ENCODE measurements around the gene BEND5.

The BEND5 gene

GRCh38 chr1:48771561-48771960 is 5.1 kb downstream of the BEND5 start:
- Histone ChIP-seq H3K4me3 (no peak overlapping the region), H3K27ac (no peak overlapping the region)

- Histone ChIP-seq H3K4me3 (no peak overlapping the region), H3K27ac (no peak overlapping the region)
These were observed 8.6 kb downstream of the BEND5 start for GRCh38 chr1:48767975-48768510.

- no peak overlapping the region for H3K4me3 ChIP-seq
These were observed 11.4 kb downstream of the BEND5 start for GRCh38 chr1:48765335-48765734.

GRCh38 chr1:48761986-48762385 is 14.7 kb downstream of the BEND5 start:
- Histone ChIP-seq H3K27ac (peak overlapping the region in 5 of 21 experiments; percentile 2 to 57 (median 21)), H3K4me3 (no peak overlapping the region)

More at GRCh38 chr1:48765335-48765734, 11.4 kb downstream of the BEND5 start:
- no peak overlapping the region for H3K27ac ChIP-seq

- Histone ChIP-seq H3K27ac (peak overlapping the region in 6 of 21 experiments; percentile 2 to 57 (median 12)), H3K4me3 (no peak overlapping the region)
These were observed 15.3 kb downstream of the BEND5 start for GRCh38 chr1:48761411-48761810.

GRCh38 chr1:48760857-48761256 is 15.8 kb downstream of the BEND5 start:
- Histone ChIP-seq H3K27ac (peak overlapping the region in 5 of 21 experiments; percentile 1 to 33 (median 12)), H3K4me3 (no peak overlapping the region)

- no peak overlapping the region for H3K4me3 ChIP-seq
- H3K27ac ChIP-seq: no peak overlapping the region
These were observed 17.7 kb downstream of the BEND5 start for GRCh38 chr1:48758976-48759375.

GRCh38 chr1:48757363-48757762 is 19.3 kb downstream of the BEND5 start:
- Histone ChIP-seq H3K27ac (no peak overlapping the region), H3K4me3 (no peak overlapping the region)

- Histone ChIP-seq H3K4me3 (no peak overlapping the region), H3K27ac (no peak overlapping the region)
These were observed 19.9 kb downstream of the BEND5 start for GRCh38 chr1:48756683-48757316.

- Histone ChIP-seq H3K4me3 (no peak overlapping the region), H3K27ac (no peak overlapping the region)
These were observed 23.4 kb downstream of the BEND5 start for GRCh38 chr1:48753293-48753692.

- H3K4me3 ChIP-seq: no peak overlapping the region
- H3K27ac ChIP-seq: no peak overlapping the region
These were observed 26.6 kb downstream of the BEND5 start for GRCh38 chr1:48750109-48750508.

- H3K4me3 ChIP-seq: no peak overlapping the region
- H3K27ac ChIP-seq: no peak overlapping the region
These were observed 27.6 kb downstream of the BEND5 start for GRCh38 chr1:48749068-48749467.

- no peak overlapping the region for H3K27ac ChIP-seq
These were observed 29.8 kb downstream of the BEND5 start for GRCh38 chr1:48746906-48747305.

GRCh38 chr1:48744032-48744431 is 32.7 kb downstream of the BEND5 start:
- Histone ChIP-seq H3K27ac (no peak overlapping the region), H3K4me3 (no peak overlapping the region)

More at GRCh38 chr1:48746906-48747305, 29.8 kb downstream of the BEND5 start:
- H3K4me3 ChIP-seq: no peak overlapping the region

- no peak overlapping the region for H3K4me3 ChIP-seq
- H3K27ac ChIP-seq: no peak overlapping the region
These were observed 33.2 kb downstream of the BEND5 start for GRCh38 chr1:48743480-48743879.

- Histone ChIP-seq H3K4me3 (no peak overlapping the region), H3K27ac (no peak overlapping the region)
These were observed 35.3 kb downstream of the BEND5 start for GRCh38 chr1:48741380-48741779.

GRCh38 chr1:48740621-48741020 is 36.1 kb downstream of the BEND5 start:
- H3K27ac ChIP-seq: no peak overlapping the region
- no peak overlapping the region for H3K4me3 ChIP-seq

- Histone ChIP-seq H3K27ac (no peak overlapping the region), H3K4me3 (no peak overlapping the region)
These were observed 37.6 kb downstream of the BEND5 start for GRCh38 chr1:48739091-48739490.

- Histone ChIP-seq H3K27ac (no peak overlapping the region), H3K4me3 (no peak overlapping the region)
These were observed 38.3 kb downstream of the BEND5 start for GRCh38 chr1:48738356-48738755.

GRCh38 chr1:48735796-48736195 is 40.9 kb downstream of the BEND5 start:
- Histone ChIP-seq H3K4me3 (no peak overlapping the region), H3K27ac (no peak overlapping the region)

- no peak overlapping the region for H3K27ac ChIP-seq
- H3K4me3 ChIP-seq: no peak overlapping the region
These were observed 46.4 kb downstream of the BEND5 start for GRCh38 chr1:48730164-48730910.
